ENCODE results near the gene BCL7C. TPM values are rescaled to one million over a fixed set of nuclear protein-coding genes. Genes with fewer than 3 reads are reported as not detected.
"Not testable (repeated sequence)": the region's sequence is repeated elsewhere in the genome, so short reads cannot be mapped to it uniquely, and the experiment has no call there.

Gene BCL7C
- total RNA-seq, 2 experiments from 2014 or later = 25.6 to 26.8 TPM

- Mint-ChIP-seq H3K4me3 (no peak overlapping the region), H3K36me3 (peaks cover 19% of the 10 kb centered on the region), H3K4me1 (peaks cover 35% of the 10 kb centered on the region), H3K9me3 (ENCODE audit: low read depth) (no peaks in the 10 kb centered on the region), H3K27ac (peak overlapping the region; percentile 44), H3K27me3 (no peaks in the 10 kb centered on the region)
- ATAC-seq = no peak
- DNase-seq = no peak
- CTCF ChIA-PET = interaction anchor here (1.4 to 5.8 kb wide), 2 partner anchors 17 to 41 kb away, joined by 3 to 21 read pairs; no protein-coding TSS in a partner anchor
Measured at GRCh38 chr16:30885196-30885595, 8.7 kb downstream of the BCL7C start.

GRCh38 chr16:30884760-30885159 is 9.1 kb downstream of the BCL7C start:
- Mint-ChIP-seq H3K36me3 (peaks cover 18% of the 10 kb centered on the region), H3K4me1 (peaks cover 35% of the 10 kb centered on the region), H3K27ac (peak overlapping the region; percentile 44), H3K27me3 (no peaks in the 10 kb centered on the region), H3K4me3 (no peak overlapping the region), H3K9me3 (ENCODE audit: low read depth) (no peaks in the 10 kb centered on the region)
- ATAC-seq = no peak
- CTCF ChIA-PET = interaction anchor here (1.5 to 5.8 kb wide), 2 partner anchors 17 to 40 kb away, joined by 4 to 21 read pairs; no protein-coding TSS in a partner anchor
- no peak for DNase-seq

GRCh38 chr16:30882429-30883310 is 11.2 kb downstream of the BCL7C start:
- H3K36me3 Mint-ChIP-seq = peaks cover 15% of the 10 kb centered on the region
- peak; percentile 43 for DNase-seq
- H3K27me3 Mint-ChIP-seq = no peaks in the 10 kb centered on the region
- ATAC-seq = peak; percentile 65
- H3K27ac Mint-ChIP-seq = peak overlapping the region; percentile 79
- CTCF ChIA-PET = interaction anchor here (5.8 kb wide), 1 partner anchor 19 kb away, joined by 21 read pairs; no protein-coding TSS in a partner anchor
- peaks cover 39% of the 10 kb centered on the region for H3K4me1 Mint-ChIP-seq
- no peaks in the 10 kb centered on the region for H3K9me3 Mint-ChIP-seq (ENCODE audit: low read depth)
- H3K4me3 Mint-ChIP-seq = no peak overlapping the region

- H3K36me3 Mint-ChIP-seq = peaks cover 12% of the 10 kb centered on the region
- CTCF ChIA-PET = interaction anchor here (1.4 to 6.5 kb wide), 5 partner anchors 20 to 65 kb away, joined by 3 to 53 read pairs (median 7); no protein-coding TSS in a partner anchor
- H3K4me3 Mint-ChIP-seq = peak overlapping the region; percentile 82
- DNase-seq = no peak
- H3K9me3 Mint-ChIP-seq (ENCODE audit: low read depth) = no peaks in the 10 kb centered on the region
- no peaks in the 10 kb centered on the region for H3K27me3 Mint-ChIP-seq
- peak overlapping the region; percentile 93 for H3K27ac Mint-ChIP-seq
- no peak for ATAC-seq
- H3K4me1 Mint-ChIP-seq = peaks cover 44% of the 10 kb centered on the region
Measured at GRCh38 chr16:30876867-30877266, 17.0 kb downstream of the BCL7C start.

GRCh38 chr16:30875871-30876801 is 17.7 kb downstream of the BCL7C start:
- CTCF ChIA-PET = interaction anchor here (1.2 to 6.5 kb wide), 5 partner anchors 17 to 62 kb away, joined by 3 to 53 read pairs (median 12); no protein-coding TSS in a partner anchor
- Mint-ChIP-seq H3K4me3 (peak overlapping the region; percentile 82), H3K27ac (peak overlapping the region; percentile 93), H3K4me1 (peaks cover 39% of the 10 kb centered on the region), H3K36me3 (peaks cover 12% of the 10 kb centered on the region), H3K9me3 (ENCODE audit: low read depth) (no peaks in the 10 kb centered on the region), H3K27me3 (no peaks in the 10 kb centered on the region)
- ATAC-seq (peak; percentile 14), DNase-seq (no peak)

GRCh38 chr16:30874821-30875717 is 18.8 kb downstream of the BCL7C start:
- no peaks in the 10 kb centered on the region for H3K27me3 Mint-ChIP-seq
- peaks cover 37% of the 10 kb centered on the region for H3K4me1 Mint-ChIP-seq
- peak overlapping the region; percentile 82 for H3K4me3 Mint-ChIP-seq
- ATAC-seq (peak; percentile 90), DNase-seq (peak; percentile 92)
- peaks cover 12% of the 10 kb centered on the region for H3K36me3 Mint-ChIP-seq
- CTCF ChIA-PET = interaction anchor here (0.5 to 6.5 kb wide), 11 partner anchors 10 to 79 kb away, joined by 3 to 53 read pairs (median 3); partner anchors contain the start of gene BCL7C
- H3K27ac Mint-ChIP-seq = peak overlapping the region; percentile 93
- H3K9me3 Mint-ChIP-seq (ENCODE audit: low read depth) = no peaks in the 10 kb centered on the region

GRCh38 chr16:30874244-30874820 is 19.5 kb downstream of the BCL7C start:
- peak overlapping the region; percentile 82 for H3K4me3 Mint-ChIP-seq

GRCh38 chr16:30870904-30871303 is 23.0 kb downstream of the BCL7C start:
- no peak for ATAC-seq
- H3K27me3 Mint-ChIP-seq = no peaks in the 10 kb centered on the region
- H3K36me3 Mint-ChIP-seq = peaks cover 1% of the 10 kb centered on the region
- H3K9me3 Mint-ChIP-seq (ENCODE audit: low read depth) = no peaks in the 10 kb centered on the region
- no peak overlapping the region for H3K27ac Mint-ChIP-seq
- CTCF ChIA-PET = interaction anchor here (1.5 to 5.4 kb wide), 2 partner anchors 25 to 26 kb away, joined by 5 to 28 read pairs; no protein-coding TSS in a partner anchor
- no peak for DNase-seq
- peaks cover 20% of the 10 kb centered on the region for H3K4me1 Mint-ChIP-seq
- no peak overlapping the region for H3K4me3 Mint-ChIP-seq

More at GRCh38 chr16:30874244-30874820, 19.5 kb downstream of the BCL7C start:
- CTCF ChIA-PET = interaction anchor here (0.5 to 6.5 kb wide), 10 partner anchors 9 to 80 kb away, joined by 3 to 53 read pairs (median 4); partner anchors contain the start of gene BCL7C
- Mint-ChIP-seq H3K27ac (peak overlapping the region; percentile 93), H3K36me3 (peaks cover 12% of the 10 kb centered on the region), H3K9me3 (ENCODE audit: low read depth) (no peaks in the 10 kb centered on the region), H3K4me1 (peaks cover 36% of the 10 kb centered on the region), H3K27me3 (no peaks in the 10 kb centered on the region)
- no peak for DNase-seq
- ATAC-seq = no peak

GRCh38 chr16:30867747-30868146 is 26.1 kb downstream of the BCL7C start:
- Mint-ChIP-seq H3K27ac (no peak overlapping the region), H3K4me3 (no peak overlapping the region), H3K36me3 (peaks cover 1% of the 10 kb centered on the region), H3K27me3 (no peaks in the 10 kb centered on the region), H3K9me3 (ENCODE audit: low read depth) (no peaks in the 10 kb centered on the region), H3K4me1 (peaks cover 7% of the 10 kb centered on the region)
- CTCF ChIA-PET = interaction anchor here (0.8 to 5.4 kb wide), 4 partner anchors 14 to 52 kb away, joined by 4 to 28 read pairs (median 6); no protein-coding TSS in a partner anchor
- DNase-seq (no peak), ATAC-seq (no peak)

GRCh38 chr16:30866031-30866430 is 27.8 kb downstream of the BCL7C start:
- Mint-ChIP-seq H3K4me3 (no peak overlapping the region), H3K4me1 (no peaks in the 10 kb centered on the region), H3K9me3 (ENCODE audit: low read depth) (no peaks in the 10 kb centered on the region), H3K36me3 (no peaks in the 10 kb centered on the region), H3K27me3 (no peaks in the 10 kb centered on the region), H3K27ac (no peak overlapping the region)
- no peak for DNase-seq
- no peak for ATAC-seq
- CTCF ChIA-PET = no interaction called here

GRCh38 chr16:30863178-30863577 is 30.7 kb downstream of the BCL7C start:
- CTCF ChIA-PET; H3K9me3 Mint-ChIP-seq (ENCODE audit: low read depth); H3K27me3 Mint-ChIP-seq; DNase-seq; ATAC-seq; H3K36me3 Mint-ChIP-seq; H3K4me3 Mint-ChIP-seq; H3K27ac Mint-ChIP-seq; H3K4me1 Mint-ChIP-seq: not testable (repeated sequence)

- H3K36me3 Mint-ChIP-seq; CTCF ChIA-PET; ATAC-seq; H3K4me1 Mint-ChIP-seq; H3K27me3 Mint-ChIP-seq; H3K9me3 Mint-ChIP-seq (ENCODE audit: low read depth); DNase-seq; H3K27ac Mint-ChIP-seq; H3K4me3 Mint-ChIP-seq: not testable (repeated sequence)
Measured at GRCh38 chr16:30860729-30861128, 33.1 kb downstream of the BCL7C start.
